DMS53 (cell line): ENCODE data around the gene TANC1.
A peak's percentile ranks its signal among the peaks of the same experiment; 100 is the strongest.
"Not testable (repeated sequence)": the region's sequence is repeated elsewhere in the genome, so short reads cannot be mapped to it uniquely, and the experiment has no call there.

Source experiments
- DNase-seq: peaks from one replicate; lab custom pipeline; 2025; lab: John Stamatoyannopoulos, UW

TANC1 gene

GRCh38 chr2:159140070-159140769, 171.8 kb downstream of the TANC1 start:
- DNase-seq = peak; percentile 56

GRCh38 chr2:159140821-159141220, 172.4 kb downstream of the TANC1 start:
- not testable (repeated sequence) for DNase-seq

- DNase-seq = no peak
Observed at GRCh38 chr2:159144776-159145614, 176.6 kb downstream of the TANC1 start.

- no peak for DNase-seq
Observed at GRCh38 chr2:159145745-159146354, 177.4 kb downstream of the TANC1 start.

- no peak for DNase-seq
Observed at GRCh38 chr2:159146996-159147666, 178.7 kb downstream of the TANC1 start.

- DNase-seq = no peak
Observed at GRCh38 chr2:159147690-159148089, 179.2 kb downstream of the TANC1 start.

GRCh38 chr2:159148901-159149300, 180.5 kb downstream of the TANC1 start:
- no peak for DNase-seq

GRCh38 chr2:159149747-159150146, 181.3 kb downstream of the TANC1 start:
- no peak for DNase-seq

GRCh38 chr2:159150280-159150746, 181.9 kb downstream of the TANC1 start:
- DNase-seq = no peak

GRCh38 chr2:159151198-159152127, 183.0 kb downstream of the TANC1 start:
- DNase-seq = peak; percentile 19

- no peak for DNase-seq
Observed at GRCh38 chr2:159152128-159152778, 183.8 kb downstream of the TANC1 start.

- no peak for DNase-seq
Observed at GRCh38 chr2:159153063-159153462, 184.6 kb downstream of the TANC1 start.

- no peak for DNase-seq
Observed at GRCh38 chr2:159153463-159153862, 185.0 kb downstream of the TANC1 start.

- no peak for DNase-seq
Observed at GRCh38 chr2:159153951-159154350, 185.5 kb downstream of the TANC1 start.

- no peak for DNase-seq
Observed at GRCh38 chr2:159154366-159154765, 185.9 kb downstream of the TANC1 start.

- peak; percentile 8 for DNase-seq
Observed at GRCh38 chr2:159155320-159155719, 186.9 kb downstream of the TANC1 start.

- DNase-seq = no peak
Observed at GRCh38 chr2:159155791-159156190, 187.4 kb downstream of the TANC1 start.

- no peak for DNase-seq
Observed at GRCh38 chr2:159156834-159157233, 188.4 kb downstream of the TANC1 start.

- DNase-seq = no peak
Observed at GRCh38 chr2:159157361-159158209, 189.1 kb downstream of the TANC1 start.

GRCh38 chr2:159160412-159160811, 192.0 kb downstream of the TANC1 start:
- no peak for DNase-seq
